Measurements from ENCODE around the gene GCC1.
A peak's percentile ranks its signal among the peaks of the same experiment; 100 is the strongest.

The GCC1 gene

GRCh38 chr7:127612263-127612662, 26.9 kb upstream of the GCC1 start:
- Histone ChIP-seq H3K9ac (ENCODE audit: low read length) (no peak overlapping the region), H3K27me3 (replicated peaks; ENCODE audit: control insufficient read depth, insufficient read depth, low read length) (peaks cover 36% of the 10 kb centered on the region), H3K9me3 (ENCODE audit: control insufficient read depth, low read length) (no peaks in the 10 kb centered on the region), H3K4me1 (ENCODE audit: control insufficient read depth, insufficient read depth, low read length) (no peaks in the 10 kb centered on the region), H3K4me3 (ENCODE audit: low read length) (no peak overlapping the region), H3K36me3 (ENCODE audit: control insufficient read depth, insufficient read depth, low read length, severe bottlenecking) (no peaks in the 10 kb centered on the region)
- no peak for DNase-seq (ENCODE audit: low read depth)

- H3K36me3 ChIP-seq (ENCODE audit: control insufficient read depth, insufficient read depth, low read length, severe bottlenecking), result no peaks in the 10 kb centered on the region
- H3K4me3 ChIP-seq (ENCODE audit: low read length), result no peak overlapping the region
Measured at GRCh38 chr7:127609297-127609696, 23.9 kb upstream of the GCC1 start.

GRCh38 chr7:127608446-127608845, 23.1 kb upstream of the GCC1 start:
- Histone ChIP-seq H3K36me3 (ENCODE audit: control insufficient read depth, insufficient read depth, low read length, severe bottlenecking) (no peaks in the 10 kb centered on the region), H3K9ac (ENCODE audit: low read length) (no peak overlapping the region), H3K4me1 (ENCODE audit: control insufficient read depth, insufficient read depth, low read length) (no peaks in the 10 kb centered on the region), H3K27me3 (replicated peaks; ENCODE audit: control insufficient read depth, insufficient read depth, low read length) (peaks cover 8% of the 10 kb centered on the region), H3K9me3 (ENCODE audit: control insufficient read depth, low read length) (peaks cover 11% of the 10 kb centered on the region), H3K4me3 (ENCODE audit: low read length) (no peak overlapping the region)
- no peak for DNase-seq (ENCODE audit: low read depth)

More at GRCh38 chr7:127609297-127609696, 23.9 kb upstream of the GCC1 start:
- peaks cover 7% of the 10 kb centered on the region for H3K9me3 ChIP-seq (ENCODE audit: control insufficient read depth, low read length)
- H3K27me3 ChIP-seq (replicated peaks; ENCODE audit: control insufficient read depth, insufficient read depth, low read length), result peaks cover 17% of the 10 kb centered on the region
- H3K9ac ChIP-seq (ENCODE audit: low read length), result no peak overlapping the region
- H3K4me1 ChIP-seq (ENCODE audit: control insufficient read depth, insufficient read depth, low read length), result no peaks in the 10 kb centered on the region
- DNase-seq (ENCODE audit: low read depth), result no peak

DNA sequence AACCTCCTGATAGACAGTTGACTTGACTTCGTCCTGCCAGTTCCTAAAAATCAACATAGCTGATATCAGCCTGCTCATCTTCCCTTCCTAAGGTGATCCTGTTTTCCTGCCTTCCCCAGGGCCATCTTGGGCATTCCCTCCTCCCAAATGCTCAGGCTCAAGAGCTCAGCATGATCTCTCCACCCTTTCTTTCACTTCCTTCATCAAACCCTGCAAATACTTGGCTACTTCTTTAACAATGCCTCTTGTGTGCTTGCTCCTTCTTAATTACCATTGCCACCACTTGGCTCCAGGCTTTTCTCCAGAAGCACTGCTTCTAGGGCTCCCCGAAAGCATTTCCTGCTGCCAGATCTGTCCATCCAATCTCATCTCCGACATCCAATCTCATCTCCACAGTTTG, 15.5 kb upstream of the GCC1 start:
- H3K27me3 ChIP-seq (replicated peaks; ENCODE audit: control insufficient read depth, insufficient read depth, low read length), result no peaks in the 10 kb centered on the region
- H3K9me3 ChIP-seq (ENCODE audit: control insufficient read depth, low read length), result peaks cover 11% of the 10 kb centered on the region
- no peak for DNase-seq (ENCODE audit: low read depth)
- no peaks in the 10 kb centered on the region for H3K4me1 ChIP-seq (ENCODE audit: control insufficient read depth, insufficient read depth, low read length)
- no peaks in the 10 kb centered on the region for H3K36me3 ChIP-seq (ENCODE audit: control insufficient read depth, insufficient read depth, low read length, severe bottlenecking)
- no peak overlapping the region for H3K4me3 ChIP-seq (ENCODE audit: low read length)
- no peak overlapping the region for H3K9ac ChIP-seq (ENCODE audit: low read length)

DNA sequence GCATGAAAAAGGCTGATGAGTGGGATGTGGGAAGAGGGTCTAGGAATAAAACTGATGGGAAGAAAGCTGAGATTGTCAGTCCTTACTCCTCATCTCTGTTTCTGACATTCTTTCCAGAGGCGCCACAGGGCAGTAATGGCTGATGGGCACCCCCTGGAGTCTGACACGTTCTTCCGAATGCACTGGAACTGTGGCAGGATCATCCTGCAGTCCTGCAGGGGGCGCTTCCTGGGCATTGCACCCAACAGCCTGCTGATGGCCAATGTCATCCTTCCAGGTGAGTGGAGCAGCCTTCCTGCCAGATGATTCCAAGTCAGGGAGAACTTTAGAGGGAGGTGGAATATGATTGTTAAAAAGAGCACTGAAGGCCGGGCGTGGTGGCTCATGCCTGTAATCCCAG, 12.9 kb upstream of the GCC1 start:
- Histone ChIP-seq H3K9me3 (ENCODE audit: control insufficient read depth, low read length) (no peaks in the 10 kb centered on the region), H3K4me3 (ENCODE audit: low read length) (no peak overlapping the region), H3K36me3 (ENCODE audit: control insufficient read depth, insufficient read depth, low read length, severe bottlenecking) (no peaks in the 10 kb centered on the region), H3K4me1 (ENCODE audit: control insufficient read depth, insufficient read depth, low read length) (no peaks in the 10 kb centered on the region), H3K9ac (ENCODE audit: low read length) (no peak overlapping the region), H3K27me3 (replicated peaks; ENCODE audit: control insufficient read depth, insufficient read depth, low read length) (no peaks in the 10 kb centered on the region)
- no peak for DNase-seq (ENCODE audit: low read depth)

DNA sequence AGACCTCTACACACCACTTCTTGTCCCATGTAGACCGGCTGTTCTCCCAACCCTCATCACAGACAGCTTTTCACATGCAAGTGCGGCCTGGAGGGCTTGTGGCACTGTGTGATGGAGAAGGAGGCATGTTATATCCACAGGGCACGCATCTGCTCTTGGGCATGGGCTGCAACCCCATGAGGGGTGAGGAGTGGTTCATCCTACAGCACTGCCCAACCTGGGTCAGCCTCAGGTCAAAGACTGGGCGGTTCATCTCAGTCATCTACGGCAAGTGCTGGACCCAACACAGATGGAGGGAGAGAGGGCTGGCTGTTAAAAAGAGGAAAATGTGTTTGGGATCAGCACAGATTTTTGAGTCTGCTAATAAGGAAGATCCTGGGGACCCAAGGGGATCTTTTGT, 10.3 kb upstream of the GCC1 start:
- DNase-seq (ENCODE audit: low read depth), result no peak
- no peak overlapping the region for H3K4me3 ChIP-seq (ENCODE audit: low read length)
- H3K27me3 ChIP-seq (replicated peaks; ENCODE audit: control insufficient read depth, insufficient read depth, low read length), result no peaks in the 10 kb centered on the region
- peaks cover 13% of the 10 kb centered on the region for H3K36me3 ChIP-seq (ENCODE audit: control insufficient read depth, insufficient read depth, low read length, severe bottlenecking)
- H3K4me1 ChIP-seq (ENCODE audit: control insufficient read depth, insufficient read depth, low read length), result no peaks in the 10 kb centered on the region
- H3K9me3 ChIP-seq (ENCODE audit: control insufficient read depth, low read length), result no peaks in the 10 kb centered on the region
- H3K9ac ChIP-seq (ENCODE audit: low read length), result no peak overlapping the region

GRCh38 chr7:127594490-127594889, 9.1 kb upstream of the GCC1 start:
- DNase-seq (ENCODE audit: low read depth), result no peak
- H3K36me3 ChIP-seq (ENCODE audit: control insufficient read depth, insufficient read depth, low read length, severe bottlenecking), result peaks cover 16% of the 10 kb centered on the region
- peaks cover 6% of the 10 kb centered on the region for H3K4me1 ChIP-seq (ENCODE audit: control insufficient read depth, insufficient read depth, low read length)
- no peak overlapping the region for H3K4me3 ChIP-seq (ENCODE audit: low read length)
- no peak overlapping the region for H3K9ac ChIP-seq (ENCODE audit: low read length)
- no peaks in the 10 kb centered on the region for H3K9me3 ChIP-seq (ENCODE audit: control insufficient read depth, low read length)
- H3K27me3 ChIP-seq (replicated peaks; ENCODE audit: control insufficient read depth, insufficient read depth, low read length), result no peaks in the 10 kb centered on the region

DNA sequence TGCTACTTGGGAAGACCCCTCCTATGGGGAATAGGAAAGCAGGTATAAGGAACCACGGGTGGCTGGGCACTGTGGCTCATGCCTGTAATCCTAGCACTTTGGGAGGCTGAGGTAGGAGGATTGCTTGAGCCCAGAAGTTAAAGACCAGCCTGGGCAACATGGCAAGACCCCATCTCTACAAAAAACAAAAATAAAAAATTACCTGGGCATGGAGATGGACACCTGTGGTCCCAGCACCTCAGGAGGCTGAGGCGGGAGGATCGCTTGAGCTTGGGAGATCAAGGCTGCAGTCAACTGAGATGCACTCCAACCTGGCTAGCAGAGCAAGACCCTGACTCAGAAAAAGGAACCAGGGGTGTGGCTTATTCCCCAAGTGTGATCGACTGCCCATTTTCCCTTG, 7.2 kb upstream of the GCC1 start:
- peaks cover 16% of the 10 kb centered on the region for H3K4me1 ChIP-seq (ENCODE audit: control insufficient read depth, insufficient read depth, low read length)
- no peaks in the 10 kb centered on the region for H3K9me3 ChIP-seq (ENCODE audit: control insufficient read depth, low read length)
- no peak for DNase-seq (ENCODE audit: low read depth)
- no peak overlapping the region for H3K4me3 ChIP-seq (ENCODE audit: low read length)
- peaks cover 16% of the 10 kb centered on the region for H3K36me3 ChIP-seq (ENCODE audit: control insufficient read depth, insufficient read depth, low read length, severe bottlenecking)
- no peak overlapping the region for H3K9ac ChIP-seq (ENCODE audit: low read length)
- H3K27me3 ChIP-seq (replicated peaks; ENCODE audit: control insufficient read depth, insufficient read depth, low read length), result no peaks in the 10 kb centered on the region

GRCh38 chr7:127591591-127591990, 6.2 kb upstream of the GCC1 start:
- Histone ChIP-seq H3K36me3 (ENCODE audit: control insufficient read depth, insufficient read depth, low read length, severe bottlenecking) (peaks cover 16% of the 10 kb centered on the region), H3K4me3 (ENCODE audit: low read length) (no peak overlapping the region), H3K9ac (ENCODE audit: low read length) (no peak overlapping the region), H3K4me1 (ENCODE audit: control insufficient read depth, insufficient read depth, low read length) (peaks cover 20% of the 10 kb centered on the region), H3K9me3 (ENCODE audit: control insufficient read depth, low read length) (no peaks in the 10 kb centered on the region), H3K27me3 (replicated peaks; ENCODE audit: control insufficient read depth, insufficient read depth, low read length) (no peaks in the 10 kb centered on the region)
- no peak for DNase-seq (ENCODE audit: low read depth)

- no peaks in the 10 kb centered on the region for H3K9me3 ChIP-seq (ENCODE audit: control insufficient read depth, low read length)
- H3K4me3 ChIP-seq (ENCODE audit: low read length), result no peak overlapping the region
- peaks cover 20% of the 10 kb centered on the region for H3K4me1 ChIP-seq (ENCODE audit: control insufficient read depth, insufficient read depth, low read length)
- no peak overlapping the region for H3K9ac ChIP-seq (ENCODE audit: low read length)
- H3K27me3 ChIP-seq (replicated peaks; ENCODE audit: control insufficient read depth, insufficient read depth, low read length), result no peaks in the 10 kb centered on the region
- no peak for DNase-seq (ENCODE audit: low read depth)
- peaks cover 16% of the 10 kb centered on the region for H3K36me3 ChIP-seq (ENCODE audit: control insufficient read depth, insufficient read depth, low read length, severe bottlenecking)
Measured at GRCh38 chr7:127591189-127591588, 5.8 kb upstream of the GCC1 start.

DNA sequence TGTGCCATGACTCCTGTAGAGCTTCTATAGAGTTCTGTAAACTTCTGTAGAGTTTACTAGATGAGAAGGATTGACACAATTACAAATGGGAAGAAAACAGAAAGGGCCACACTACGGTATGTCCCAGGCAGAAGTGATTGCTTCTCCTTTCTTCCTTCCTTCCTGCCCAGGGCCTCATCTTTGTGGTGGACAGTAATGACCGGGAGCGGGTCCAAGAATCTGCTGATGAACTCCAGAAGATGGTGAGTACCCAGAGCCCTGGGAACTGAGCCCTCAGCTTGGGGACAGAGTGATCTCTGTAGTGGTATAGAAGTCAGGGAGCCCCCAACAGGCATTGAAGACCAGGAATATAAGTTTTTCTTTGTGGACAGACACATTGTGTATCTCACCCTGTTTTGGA, 4.5 kb upstream of the GCC1 start:
- Histone ChIP-seq H3K9me3 (ENCODE audit: control insufficient read depth, low read length) (no peaks in the 10 kb centered on the region), H3K4me1 (ENCODE audit: control insufficient read depth, insufficient read depth, low read length) (peaks cover 24% of the 10 kb centered on the region), H3K4me3 (ENCODE audit: low read length) (peak overlapping the region; percentile 94), H3K36me3 (ENCODE audit: control insufficient read depth, insufficient read depth, low read length, severe bottlenecking) (peaks cover 16% of the 10 kb centered on the region), H3K9ac (ENCODE audit: low read length) (peak overlapping the region; percentile 90), H3K27me3 (replicated peaks; ENCODE audit: control insufficient read depth, insufficient read depth, low read length) (no peaks in the 10 kb centered on the region)
- DNase-seq (ENCODE audit: low read depth), result no peak

GRCh38 chr7:127588697-127589482, 3.5 kb upstream of the GCC1 start:
- no peaks in the 10 kb centered on the region for H3K9me3 ChIP-seq (ENCODE audit: control insufficient read depth, low read length)
- peaks cover 16% of the 10 kb centered on the region for H3K36me3 ChIP-seq (ENCODE audit: control insufficient read depth, insufficient read depth, low read length, severe bottlenecking)
- peak; percentile 78 for DNase-seq (ENCODE audit: low read depth)
- peak overlapping the region; percentile 90 for H3K9ac ChIP-seq (ENCODE audit: low read length)
- H3K4me3 ChIP-seq (ENCODE audit: low read length), result peak overlapping the region; percentile 94
- peaks cover 34% of the 10 kb centered on the region for H3K4me1 ChIP-seq (ENCODE audit: control insufficient read depth, insufficient read depth, low read length)
- H3K27me3 ChIP-seq (replicated peaks; ENCODE audit: control insufficient read depth, insufficient read depth, low read length), result no peaks in the 10 kb centered on the region
